A549 treated with AZD9567 at 1 μM for 4 hours (cell line): ENCODE measurements around the gene MEGF10. TPM values are rescaled to one million over a fixed set of nuclear protein-coding genes. Genes with fewer than 3 reads are reported as not detected.

Experiments used
- total RNA-seq: library from RNA; stranded (reverse); fragments of 200-300 nt; extraction: Qiagen RNA extraction; gene quantifications from 5 replicates; pipeline ENCODE4 v1.2.3, GENCODE V29; 2022; ENCODE audit not compliant: insufficient read depth

MEGF10 gene
- not detected in 5 replicates for total RNA-seq

GRCh38 chr5:127290019-127290945 is at the start of gene MEGF10:
MEGF10 (plus strand) TSS chr5:127290796; CDS start chr5:127331309, 40,513 bp downstream.

Other genes starting within 250 kb of the MEGF10 start
- gene C5orf63, start 217.3 kb upstream of the MEGF10 start, total RNA-seq = 3.1 to 11.7 TPM (median 4.2 TPM) in 5 replicates
- gene PRRC1, start 226.8 kb downstream of the MEGF10 start, total RNA-seq = 41.5 to 68.6 TPM (median 54.3 TPM) in 5 replicates